ENCODE results near the gene TP53BP1.
A peak's percentile ranks its signal among the peaks of the same experiment; 100 is the strongest.

The TP53BP1 gene

DNA sequence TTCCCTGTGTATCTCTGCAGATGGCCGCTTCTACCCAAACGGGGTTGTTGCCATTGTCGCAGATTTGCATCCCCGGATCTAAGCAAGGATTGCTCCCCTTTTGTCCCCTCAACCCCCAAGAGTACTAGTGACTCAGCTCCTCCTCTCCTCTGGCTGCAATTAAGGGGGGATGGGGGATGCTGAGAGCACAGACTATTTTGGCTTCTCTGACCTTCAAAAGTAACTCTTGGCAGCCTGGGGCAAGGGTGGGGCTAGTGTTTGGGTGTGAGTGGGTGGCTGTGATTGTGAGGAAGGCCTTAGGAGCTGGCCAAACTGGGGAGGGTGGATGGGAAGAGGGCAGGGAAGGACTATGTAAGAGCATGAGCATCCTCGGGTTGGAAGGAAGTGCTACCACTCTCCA is 23.2 kb upstream of the TP53BP1 start:
- no peaks in the 10 kb centered on the region for H3K4me1 ChIP-seq (ENCODE audit: insufficient read depth, poor library complexity, severe bottlenecking)
- ATAC-seq (ENCODE audit: low read depth) (no peak), DNase-seq (ENCODE audit: low spot score) (no peak)
- H3K36me3 ChIP-seq (ENCODE audit: low read depth) = no peaks in the 10 kb centered on the region
- no peak overlapping the region for H3K27ac ChIP-seq (ENCODE audit: poor library complexity, severe bottlenecking)
- H3K9me3 ChIP-seq (ENCODE audit: severe bottlenecking) = no peaks in the 10 kb centered on the region
- no peak overlapping the region for H3K4me3 ChIP-seq (ENCODE audit: severe bottlenecking)
- TF ChIP-seq, protein P1, sequence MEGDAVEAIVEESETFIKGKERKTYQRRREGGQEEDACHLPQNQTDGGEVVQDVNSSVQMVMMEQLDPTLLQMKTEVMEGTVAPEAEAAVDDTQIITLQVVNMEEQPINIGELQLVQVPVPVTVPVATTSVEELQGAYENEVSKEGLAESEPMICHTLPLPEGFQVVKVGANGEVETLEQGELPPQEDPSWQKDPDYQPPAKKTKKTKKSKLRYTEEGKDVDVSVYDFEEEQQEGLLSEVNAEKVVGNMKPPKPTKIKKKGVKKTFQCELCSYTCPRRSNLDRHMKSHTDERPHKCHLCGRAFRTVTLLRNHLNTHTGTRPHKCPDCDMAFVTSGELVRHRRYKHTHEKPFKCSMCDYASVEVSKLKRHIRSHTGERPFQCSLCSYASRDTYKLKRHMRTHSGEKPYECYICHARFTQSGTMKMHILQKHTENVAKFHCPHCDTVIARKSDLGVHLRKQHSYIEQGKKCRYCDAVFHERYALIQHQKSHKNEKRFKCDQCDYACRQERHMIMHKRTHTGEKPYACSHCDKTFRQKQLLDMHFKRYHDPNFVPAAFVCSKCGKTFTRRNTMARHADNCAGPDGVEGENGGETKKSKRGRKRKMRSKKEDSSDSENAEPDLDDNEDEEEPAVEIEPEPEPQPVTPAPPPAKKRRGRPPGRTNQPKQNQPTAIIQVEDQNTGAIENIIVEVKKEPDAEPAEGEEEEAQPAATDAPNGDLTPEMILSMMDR (IDR thresholded peaks at IDR 0.05; ENCODE audit: poor library complexity, severe bottlenecking) = no peak
- H3K27me3 ChIP-seq (ENCODE audit: insufficient read depth, poor library complexity, severe bottlenecking) = no peaks in the 10 kb centered on the region

DNA sequence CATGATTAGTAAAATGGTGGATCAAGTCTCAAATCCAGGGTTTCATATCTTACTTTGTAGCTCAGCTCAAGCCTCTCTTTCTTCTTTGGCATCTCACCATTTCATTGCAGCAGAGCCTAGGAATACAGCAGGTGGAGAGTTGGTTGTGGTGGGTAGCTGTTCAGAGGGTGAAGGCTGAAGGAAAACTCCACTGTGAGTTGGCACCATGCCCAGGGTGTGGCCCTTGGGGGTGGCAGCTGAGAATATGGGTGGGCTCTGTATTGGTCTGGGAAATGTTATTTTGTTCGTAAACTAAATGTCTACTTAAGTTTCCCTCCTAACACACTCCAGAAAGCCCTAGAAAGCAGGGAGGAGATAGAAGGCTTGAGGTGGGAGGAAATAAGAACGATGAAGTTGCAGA is 22.8 kb upstream of the TP53BP1 start:
- Histone ChIP-seq H3K27me3 (ENCODE audit: insufficient read depth, poor library complexity, severe bottlenecking) (no peaks in the 10 kb centered on the region), H3K27ac (ENCODE audit: poor library complexity, severe bottlenecking) (no peak overlapping the region), H3K4me1 (ENCODE audit: insufficient read depth, poor library complexity, severe bottlenecking) (no peaks in the 10 kb centered on the region), H3K4me3 (ENCODE audit: severe bottlenecking) (no peak overlapping the region), H3K36me3 (ENCODE audit: low read depth) (no peaks in the 10 kb centered on the region), H3K9me3 (ENCODE audit: severe bottlenecking) (no peaks in the 10 kb centered on the region)
- TF ChIP-seq, protein P1 (IDR thresholded peaks at IDR 0.05; ENCODE audit: poor library complexity, severe bottlenecking) = no peak
- no peak for DNase-seq (ENCODE audit: low spot score)
- no peak for ATAC-seq (ENCODE audit: low read depth)

DNA sequence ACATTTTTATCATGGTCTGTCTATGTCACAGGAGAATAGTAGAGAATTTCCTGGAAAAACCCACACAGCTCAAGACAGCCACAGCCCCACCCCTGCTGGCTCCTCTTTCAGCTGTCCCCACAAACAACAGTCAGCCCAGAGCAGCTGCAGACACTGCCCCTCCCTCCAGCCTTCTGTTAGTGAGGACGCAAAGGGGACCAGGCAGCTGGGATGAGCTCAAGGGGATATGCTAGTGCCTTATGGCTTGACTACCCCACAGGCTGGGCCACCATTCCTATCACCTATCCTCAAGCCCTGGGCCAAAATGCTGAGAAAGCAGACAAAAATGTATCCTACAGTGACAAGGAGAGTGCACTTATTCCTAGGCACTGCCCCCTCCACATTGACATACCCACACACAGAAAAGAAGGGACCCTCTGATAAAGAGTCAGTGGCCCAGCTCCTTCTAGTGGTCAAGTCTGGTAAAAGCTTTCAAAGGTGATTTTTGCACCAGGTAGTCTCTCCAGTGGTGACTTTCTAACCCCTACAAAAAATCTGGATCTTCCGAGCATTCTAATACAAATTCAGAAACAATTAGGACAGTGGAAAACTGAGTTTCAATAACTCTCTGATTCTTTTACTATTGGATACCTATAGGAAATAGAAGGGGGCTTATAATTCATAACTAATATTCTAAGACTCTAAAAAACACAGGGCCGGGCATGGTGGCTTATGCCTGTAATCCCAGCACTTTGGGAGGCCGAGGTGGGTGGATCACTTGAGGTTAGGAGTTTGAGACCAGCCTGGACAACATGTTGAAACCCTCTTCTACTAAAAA is 21.5 kb upstream of the TP53BP1 start:
- no peaks in the 10 kb centered on the region for H3K4me1 ChIP-seq (ENCODE audit: insufficient read depth, poor library complexity, severe bottlenecking)
- H3K27ac ChIP-seq (ENCODE audit: poor library complexity, severe bottlenecking) = no peak overlapping the region
- DNase-seq (ENCODE audit: low spot score) (no peak), ATAC-seq (ENCODE audit: low read depth) (no peak)
- H3K9me3 ChIP-seq (ENCODE audit: severe bottlenecking) = no peaks in the 10 kb centered on the region
- TF ChIP-seq, protein P1 (IDR thresholded peaks at IDR 0.05; ENCODE audit: poor library complexity, severe bottlenecking) = peak; percentile 89
- H3K36me3 ChIP-seq (ENCODE audit: low read depth) = no peaks in the 10 kb centered on the region
- no peak overlapping the region for H3K4me3 ChIP-seq (ENCODE audit: severe bottlenecking)
- H3K27me3 ChIP-seq (ENCODE audit: insufficient read depth, poor library complexity, severe bottlenecking) = no peaks in the 10 kb centered on the region

DNA sequence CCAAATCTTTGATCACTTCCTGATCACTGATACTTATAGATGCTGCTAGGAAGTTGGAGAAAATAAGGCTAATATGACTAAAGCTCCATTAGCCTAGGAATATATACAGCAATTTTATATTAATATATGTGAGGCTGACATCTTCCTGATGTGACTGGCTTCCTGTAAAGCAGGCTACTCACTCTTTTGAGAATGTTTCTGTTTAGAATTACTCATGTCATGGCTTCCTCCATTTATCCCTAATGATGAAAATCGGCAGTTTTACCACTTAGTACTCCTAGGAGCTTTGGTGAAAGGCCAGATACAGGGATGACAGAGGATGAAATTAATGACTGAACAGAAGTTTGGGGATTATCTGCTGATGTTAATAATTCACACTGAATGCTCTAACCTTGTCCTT is 20.6 kb upstream of the TP53BP1 start:
- ATAC-seq (ENCODE audit: low read depth) = no peak
- TF ChIP-seq, protein P1 (IDR thresholded peaks at IDR 0.05; ENCODE audit: poor library complexity, severe bottlenecking) = no peak

More for the DNA sequence above, 20.6 kb upstream of the TP53BP1 start:
- H3K27me3 ChIP-seq (ENCODE audit: insufficient read depth, poor library complexity, severe bottlenecking) = no peaks in the 10 kb centered on the region
- H3K4me1 ChIP-seq (ENCODE audit: insufficient read depth, poor library complexity, severe bottlenecking) = no peaks in the 10 kb centered on the region
- no peak overlapping the region for H3K27ac ChIP-seq (ENCODE audit: poor library complexity, severe bottlenecking)
- no peaks in the 10 kb centered on the region for H3K9me3 ChIP-seq (ENCODE audit: severe bottlenecking)
- no peaks in the 10 kb centered on the region for H3K36me3 ChIP-seq (ENCODE audit: low read depth)
- H3K4me3 ChIP-seq (ENCODE audit: severe bottlenecking) = no peak overlapping the region
- DNase-seq (ENCODE audit: low spot score) = no peak

All from RWPE2 (cell line).